Urothelium cell line (cell line): ENCODE measurements around the gene CUL1.

Experiments used
- DNase-seq: peaks from one replicate; pipeline ENCODE4 v3.0.0; 2011; ENCODE audit warnings: low spot score, mixed read lengths
- FAIRE-seq: peaks from 2 replicates; lab custom pipeline; 2011; peaks lifted over from hg19 to GRCh38; lab: Jason Lieb, UNC

Gene CUL1

DNA sequence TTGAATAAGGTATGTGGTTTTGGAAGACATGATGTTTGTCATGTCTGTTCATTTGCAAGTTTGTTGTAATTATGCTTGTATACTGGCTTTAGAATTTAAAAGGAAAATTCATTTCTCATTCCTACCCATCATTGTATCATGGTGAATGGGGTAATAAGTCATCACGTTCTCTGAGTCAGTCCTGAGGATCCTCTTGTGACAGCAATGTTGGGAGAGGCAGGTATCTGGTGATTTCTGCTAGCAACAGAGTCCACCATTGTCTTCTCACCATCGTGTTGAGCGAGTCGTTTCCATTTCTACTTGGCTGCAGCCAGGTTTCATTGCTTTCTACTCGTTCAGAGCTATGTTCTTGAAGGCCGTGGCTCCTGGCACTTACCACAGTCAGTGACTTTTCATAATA, 16.3 kb downstream of the CUL1 start:
- DNase-seq (no peak), FAIRE-seq (no peak)

DNA sequence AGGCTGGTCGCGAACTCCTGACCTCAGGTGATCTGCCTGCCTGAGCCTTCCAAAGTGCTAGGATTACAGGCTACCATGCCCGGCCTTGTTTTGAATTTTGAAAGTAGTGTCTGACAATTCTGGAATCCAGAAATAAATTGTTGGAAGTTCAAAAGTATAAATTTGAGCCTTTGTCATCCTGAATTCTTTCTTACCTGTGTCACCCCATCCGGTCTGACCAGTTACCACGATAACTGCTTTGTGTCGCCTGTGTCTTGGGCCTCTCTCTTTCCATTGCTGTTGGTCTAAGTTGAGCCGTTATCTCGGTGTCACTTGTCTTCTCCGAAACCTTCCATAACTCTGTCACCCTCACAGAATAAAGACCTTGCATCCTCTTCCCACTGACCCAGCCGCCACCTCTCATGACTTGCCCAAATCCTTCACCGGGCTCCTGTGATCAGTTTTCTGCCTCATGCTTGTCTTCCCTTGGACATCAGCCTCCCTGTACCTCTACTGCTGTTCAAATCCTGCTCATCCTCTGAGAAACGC, 18.6 kb downstream of the CUL1 start:
- no peak for FAIRE-seq

GRCh38 chr7:148718431-148718830, 19.7 kb downstream of the CUL1 start:
- no peak for FAIRE-seq

More for the DNA sequence above, 18.6 kb downstream of the CUL1 start:
- no peak for DNase-seq

GRCh38 chr7:148719753-148720152, 21.1 kb downstream of the CUL1 start:
- DNase-seq (no peak), FAIRE-seq (no peak)

More at GRCh38 chr7:148718431-148718830, 19.7 kb downstream of the CUL1 start:
- DNase-seq: no peak

- no peak for FAIRE-seq
- DNase-seq: no peak
Measured at GRCh38 chr7:148720472-148720871, 21.8 kb downstream of the CUL1 start.

DNA sequence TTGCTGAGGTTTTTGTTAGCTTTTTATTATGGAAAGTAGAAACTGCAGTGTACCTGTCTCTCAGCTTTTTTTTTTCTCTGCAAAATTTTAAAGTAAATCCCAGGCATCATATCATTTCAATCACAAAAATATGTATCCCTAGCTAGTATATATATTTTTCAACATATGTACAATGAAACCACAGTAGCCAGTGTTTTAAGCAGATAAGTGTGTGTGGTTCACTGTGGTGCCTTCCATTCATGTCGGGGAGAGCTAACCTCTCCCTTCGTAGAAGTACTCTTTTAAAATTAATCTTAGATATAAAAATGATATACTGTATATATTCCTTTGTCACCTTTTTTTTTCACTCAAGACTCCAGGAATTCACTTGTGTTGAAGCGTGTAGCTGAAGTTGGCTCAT, 22.7 kb downstream of the CUL1 start:
- no peak for DNase-seq
- FAIRE-seq: no peak

- DNase-seq (no peak), FAIRE-seq (no peak)
Measured at GRCh38 chr7:148722340-148723165, 23.9 kb downstream of the CUL1 start.

DNA sequence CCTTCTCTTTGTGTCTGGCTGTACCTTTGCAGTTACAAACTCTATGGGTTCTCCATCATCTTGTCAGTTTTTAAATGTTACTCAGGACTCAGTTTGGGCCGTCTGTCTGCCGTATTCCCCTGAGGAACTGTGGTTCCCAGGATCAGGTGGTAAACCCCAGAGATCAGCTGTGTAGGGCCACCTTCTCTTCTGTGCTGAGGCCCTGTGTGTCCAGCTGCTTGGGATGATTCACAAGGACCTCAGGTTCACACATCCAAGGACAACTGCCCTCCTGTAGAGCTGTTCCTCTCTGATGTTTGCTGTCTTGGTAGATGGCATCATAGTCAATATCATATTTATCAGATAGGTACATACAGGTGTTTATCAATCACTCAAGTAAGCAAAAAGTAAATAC, 24.5 kb downstream of the CUL1 start:
- DNase-seq: no peak

GRCh38 chr7:148723846-148724245, 25.1 kb downstream of the CUL1 start:
- FAIRE-seq: no peak

More for the DNA sequence above, 24.5 kb downstream of the CUL1 start:
- no peak for FAIRE-seq

DNA sequence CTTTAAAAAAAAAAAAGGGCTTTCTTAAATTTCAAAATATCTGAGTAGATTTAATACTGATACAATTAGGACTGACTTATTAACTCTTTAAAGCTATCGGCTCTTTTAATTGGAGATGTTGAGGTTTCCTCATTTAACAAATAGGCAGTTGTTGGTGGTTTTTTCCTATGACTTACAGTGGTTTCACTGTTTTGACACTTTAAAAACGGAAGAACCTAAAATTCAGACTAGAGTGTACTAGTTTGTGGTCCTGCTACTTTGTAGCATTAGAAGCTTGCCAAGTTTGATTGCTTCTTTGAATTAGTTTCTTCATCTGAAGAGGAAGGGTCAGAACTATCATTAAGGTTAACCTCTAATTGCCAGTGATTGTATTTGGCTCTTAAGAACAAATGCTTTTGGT, 27.7 kb downstream of the CUL1 start:
- FAIRE-seq (no peak), DNase-seq (no peak)

More at GRCh38 chr7:148723846-148724245, 25.1 kb downstream of the CUL1 start:
- no peak for DNase-seq

- no peak for DNase-seq
- FAIRE-seq: no peak
Measured at GRCh38 chr7:148727501-148728278, 29.0 kb downstream of the CUL1 start.

- DNase-seq: no peak
- FAIRE-seq: no peak
Measured at GRCh38 chr7:148729984-148730733, 31.5 kb downstream of the CUL1 start.

DNA sequence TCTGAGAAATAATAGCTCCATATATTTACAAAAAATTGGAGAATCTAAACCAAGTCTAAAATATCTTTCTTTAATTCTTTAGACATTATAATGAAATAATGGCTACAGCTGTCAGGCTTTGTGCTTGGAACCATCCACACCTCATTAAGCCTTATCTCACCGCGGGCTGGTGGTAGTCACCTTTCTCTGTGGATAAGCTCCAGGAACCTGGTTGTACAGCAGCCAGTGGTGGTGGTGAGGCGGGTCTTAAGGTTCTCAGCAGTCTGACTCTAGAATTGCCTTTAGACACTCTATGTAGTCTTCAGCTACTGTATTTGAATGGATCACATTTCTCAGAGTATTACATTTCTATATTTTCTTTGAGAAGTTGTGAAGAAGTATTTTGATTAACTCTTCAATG, 34.2 kb downstream of the CUL1 start:
- no peak for FAIRE-seq

GRCh38 chr7:148733496-148733895, 34.8 kb downstream of the CUL1 start:
- FAIRE-seq: no peak

More for the DNA sequence above, 34.2 kb downstream of the CUL1 start:
- no peak for DNase-seq

DNA sequence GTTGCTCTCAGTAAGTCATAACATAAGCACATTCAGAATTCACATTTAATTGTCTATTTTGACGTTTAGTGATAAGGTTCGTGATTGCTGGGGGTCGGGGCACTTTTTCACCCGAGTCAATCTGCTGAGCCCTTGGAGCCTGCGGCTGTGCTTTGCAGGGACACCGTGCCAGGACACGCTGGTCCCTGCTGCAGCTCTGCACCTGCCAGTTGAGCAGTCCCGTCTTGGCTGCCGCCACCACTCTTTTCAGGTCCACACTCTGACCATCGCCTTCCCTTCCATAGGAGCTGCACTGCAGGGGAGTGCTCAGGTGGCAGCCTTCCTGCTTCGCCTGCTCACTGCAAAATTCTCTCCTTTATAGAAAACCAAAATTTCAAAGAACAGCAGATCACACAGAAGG, 36.4 kb downstream of the CUL1 start:
- no peak for FAIRE-seq
- no peak for DNase-seq

More at GRCh38 chr7:148733496-148733895, 34.8 kb downstream of the CUL1 start:
- DNase-seq: no peak

- FAIRE-seq: no peak
- no peak for DNase-seq
Measured at GRCh38 chr7:148735967-148736366, 37.3 kb downstream of the CUL1 start.

- no peak for FAIRE-seq
- no peak for DNase-seq
Measured at GRCh38 chr7:148738737-148739535, 40.2 kb downstream of the CUL1 start.

DNA sequence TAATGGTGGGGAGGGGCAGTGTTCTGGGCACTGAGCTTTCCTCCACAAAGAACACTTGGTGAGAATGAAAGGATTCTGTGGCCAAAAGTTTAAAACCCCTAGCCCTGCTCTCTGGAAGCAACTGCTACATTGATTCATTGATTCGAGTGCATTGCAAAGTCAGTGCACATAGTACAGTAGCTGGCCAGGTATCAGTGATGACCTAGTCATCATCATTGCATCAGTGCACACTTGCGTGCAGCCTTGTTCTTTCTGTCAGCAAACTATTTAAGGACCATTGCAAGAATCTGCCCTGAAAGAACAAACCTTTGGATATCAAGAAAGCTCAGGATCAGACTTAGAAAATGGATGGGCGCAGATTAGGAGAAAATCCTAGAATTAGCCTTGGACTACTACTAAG, 47.4 kb downstream of the CUL1 start:
- FAIRE-seq (no peak), DNase-seq (no peak)

GRCh38 chr7:148747274-148747673, 48.6 kb downstream of the CUL1 start:
- DNase-seq (no peak), FAIRE-seq (no peak)
